ENCODE results near the gene HARS1. TPM values are rescaled to one million over a fixed set of nuclear protein-coding genes. Genes with fewer than 3 reads are reported as not detected.
A peak's percentile ranks its signal among the peaks of the same experiment; 100 is the strongest.

HARS1 gene
- total and polyA plus RNA-seq, 10 of the 15 experiments (the other 5 are each of a cell fraction or from before 2014, with no cell fraction given): 12.0 to 93.8 (median 76.9) TPM

GRCh38 chr5:140664359-140665119, 26.6 kb downstream of the HARS1 start, which contains the start of gene WDR55:
WDR55 (plus strand) TSS chr5:140664904; CDS start chr5:140664913, 9 bp downstream.
- BruUV-seq (replicated peaks): TSS peak; percentile 96
- intact Hi-C loops (cut with micrococcal nuclease; ENCODE audit: unreplicated experiment): loop anchor here (1.0 to 2.0 kb wide), 2 partner anchors 54 to 100 kb away; partner anchors contain the start of genes APBB3 and SLC35A4
- Histone ChIP-seq H3K27ac (ENCODE audit: control insufficient read depth, insufficient read depth) (peak within 1 kb of the TSS; percentile 85), H3K27me3 (replicated peaks in 1 of 2; ENCODE audit: control insufficient read depth in 2 of 2, insufficient read depth in 2 of 2, low read length in 1 of 2) (no peaks in the 10 kb centered on the region), H2AFZ (ENCODE audit: control insufficient read depth, low read depth, low read length) (peak within 1 kb of the TSS; percentile 99), H3K36me3 (ENCODE audit: control insufficient read depth in 2 of 2, insufficient read depth in 2 of 2, low read length in 1 of 2) (peaks cover 18% of the 10 kb centered on the region in 2 experiments; a peak in 3 of 4 replicates), H3K4me1 (ENCODE audit: control insufficient read depth, insufficient read depth, low read length) (no peaks in the 10 kb centered on the region), H3K9ac (ENCODE audit: control insufficient read depth, insufficient read depth, low read length) (peak within 1 kb of the TSS; percentile 82), H3K9me3 (replicated peaks; ENCODE audit: control insufficient read depth, insufficient read depth, low read length) (no peaks in the 10 kb centered on the region), H3K79me2 (ENCODE audit: control insufficient read depth, insufficient read depth, low read length) (peaks cover 31% of the 10 kb centered on the region), H3K4me2 (ENCODE audit: control insufficient read depth, insufficient read depth) (peak within 1 kb of the TSS; percentile 77), H3K4me3 (peak within 1 kb of the TSS; percentile 96), H4K20me1 (ENCODE audit: control insufficient read depth, insufficient read depth) (no peaks in the 10 kb centered on the region)
- in situ Hi-C loops (cut with MboI): no loop called here
- CTCF ChIA-PET: interaction anchor here (0.9 to 2.1 kb wide), 2 partner anchors 10 to 312 kb away, joined by 3 to 5 read pairs; no protein-coding TSS in a partner anchor
- WGBS (ENCODE audit: insufficient coverage, insufficient replicate concordance, low lambda C conversion rate, missing lambda C conversion rate): 1% methylated on average over 53 of the region's 54 CpGs
- peak; percentile 91 for FAIRE-seq
- DNase-seq (ENCODE audit: low read depth, low spot score): peak; percentile 71
- SMC1A ChIA-PET (ENCODE audit: uncharacterized antibody, unreplicated experiment): interaction anchor here (1.0 to 2.8 kb wide), 3 partner anchors 8 to 37 kb away, joined by 3 to 12 read pairs (median 4); partner anchors contain the start of genes IK and NDUFA2
- POLR2A ChIA-PET: interaction anchor here (0.6 to 2.3 kb wide), 8 partner anchors 10 to 100 kb away, joined by 3 to 12 read pairs (median 3); partner anchors contain the start of genes APBB3, HARS1, HARS2 and IK
- peak; percentile 98 for ATAC-seq
- RAD21 ChIA-PET (ENCODE audit: unreplicated experiment): interaction anchor here (2.3 kb wide), 1 partner anchor 18 kb away, joined by 6 read pairs; the partner anchor contains the start of genes IK and NDUFA2
- peak; percentile 70 for TF ChIP-seq MAX (IDR thresholded peaks at IDR 0.05; ENCODE audit: low read depth, low read length)
- no peak; the same call in 1 of the 2 replicates for TF ChIP-seq IRF5 (IDR thresholded peaks at IDR 0.05; ENCODE audit: borderline replicate concordance)
- TF ChIP-seq ATF3 (IDR thresholded peaks at IDR 0.05; ENCODE audit: borderline replicate concordance, extremely low read depth, low read depth, low read length): no peak
- TF ChIP-seq IRF4 (IDR thresholded peaks at IDR 0.05; ENCODE audit: low read depth, low read length): 0 out of 2 replicates have a peak, but pooled peaks have one; percentile 10
- TF ChIP-seq ZNF274 (IDR thresholded peaks at IDR 0.05; ENCODE audit: insufficient read depth, insufficient read length): no peak
- peak; percentile 70 for TF ChIP-seq E4F1 (IDR thresholded peaks at IDR 0.05; ENCODE audit: borderline replicate concordance, partially characterized antibody)
- peak; percentile 93 for TF ChIP-seq ZBTB40 (IDR thresholded peaks at IDR 0.05; ENCODE audit: borderline replicate concordance)
- TF ChIP-seq RELB (IDR thresholded peaks at IDR 0.05; ENCODE audit: low read depth): peak; percentile 68; the same call in 1 of the 2 replicates
- TF ChIP-seq ZBED1 (IDR thresholded peaks at IDR 0.05; ENCODE audit: borderline replicate concordance): no peak; the same call in 1 of the 2 replicates
- peak; percentile 60 for TF ChIP-seq ATF7 (IDR thresholded peaks at IDR 0.05; ENCODE audit: low read depth)

Data from GM12878 (cell line).